HCT116 (cell line): ENCODE measurements around the gene CD82.

Experiments
- CBX3 ChIP-seq: IDR thresholded peaks from 2 replicates; pipeline ENCODE4 v1.6.1; 2012; ENCODE audit warnings: low read depth
- JUND ChIP-seq: IDR thresholded peaks from 2 replicates; pipeline ENCODE4 v1.6.1; 2012
- POLR2AphosphoS5 ChIP-seq: IDR thresholded peaks from 2 replicates; pipeline ENCODE4 v1.6.1; 2011; ENCODE audit warnings: mild to moderate bottlenecking, low read depth, low read length, moderate library complexity
- TCF7L2 ChIP-seq: IDR thresholded peaks from 2 replicates; pipeline ENCODE4 v1.7.0; 2011; ENCODE audit warnings: borderline replicate concordance, inconsistent platforms; ENCODE audit not compliant: insufficient read depth, insufficient read length; ENCODE audit errors: extremely low read depth
- TF ChIP-seq, protein P1 (sequence below), 3 experiments: fragments of 200-600 bp in 1 of 3; sonication (generic) in 1 of 3; IDR thresholded peaks in 2 of 3; conservative IDR thresholded peaks in 1 of 3; 2 replicates each; pipeline ENCODE4 v1.5.1; 2012 to 2017; ENCODE audit warnings: low read depth in 2 of 3, low read length in 2 of 3, antibody characterized with exemption in 1 of 3, borderline replicate concordance in 1 of 3, control low read depth in 1 of 3, mild to moderate bottlenecking in 1 of 3, mixed read lengths in 1 of 3, mixed run types in 1 of 3, moderate library complexity in 1 of 3; ENCODE audit not compliant: insufficient read depth in 1 of 3
- TF ChIP-seq, protein P2 (sequence below): IDR thresholded peaks from 2 replicates; pipeline ENCODE4 v1.6.1; 2012; ENCODE audit warnings: low read depth
- TF ChIP-seq, protein P3 (sequence below): IDR thresholded peaks from 2 replicates; pipeline ENCODE4 v1.6.1; 2011; ENCODE audit warnings: mild to moderate bottlenecking, low read length, moderate library complexity; ENCODE audit not compliant: insufficient replicate concordance; ENCODE audit errors: extremely low read depth

DNA sequence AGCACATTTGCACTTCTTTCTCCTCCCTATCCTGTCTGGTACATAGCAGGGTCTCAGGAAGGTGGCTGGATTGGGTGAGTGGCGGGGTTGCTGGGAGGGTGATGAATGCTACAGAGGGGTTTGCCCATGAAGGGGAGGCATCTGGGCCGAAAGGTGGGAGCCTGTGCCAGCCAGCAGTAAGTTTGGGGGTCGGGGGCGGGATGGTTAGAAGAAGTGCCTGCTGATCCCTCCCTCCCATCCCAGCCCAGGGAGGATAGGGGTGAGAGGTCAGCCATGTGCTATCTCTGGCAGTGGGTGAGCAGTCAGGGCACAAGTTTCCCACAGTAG is 2.8 kb downstream of the CD82 start:
- TF ChIP-seq, protein P1, sequence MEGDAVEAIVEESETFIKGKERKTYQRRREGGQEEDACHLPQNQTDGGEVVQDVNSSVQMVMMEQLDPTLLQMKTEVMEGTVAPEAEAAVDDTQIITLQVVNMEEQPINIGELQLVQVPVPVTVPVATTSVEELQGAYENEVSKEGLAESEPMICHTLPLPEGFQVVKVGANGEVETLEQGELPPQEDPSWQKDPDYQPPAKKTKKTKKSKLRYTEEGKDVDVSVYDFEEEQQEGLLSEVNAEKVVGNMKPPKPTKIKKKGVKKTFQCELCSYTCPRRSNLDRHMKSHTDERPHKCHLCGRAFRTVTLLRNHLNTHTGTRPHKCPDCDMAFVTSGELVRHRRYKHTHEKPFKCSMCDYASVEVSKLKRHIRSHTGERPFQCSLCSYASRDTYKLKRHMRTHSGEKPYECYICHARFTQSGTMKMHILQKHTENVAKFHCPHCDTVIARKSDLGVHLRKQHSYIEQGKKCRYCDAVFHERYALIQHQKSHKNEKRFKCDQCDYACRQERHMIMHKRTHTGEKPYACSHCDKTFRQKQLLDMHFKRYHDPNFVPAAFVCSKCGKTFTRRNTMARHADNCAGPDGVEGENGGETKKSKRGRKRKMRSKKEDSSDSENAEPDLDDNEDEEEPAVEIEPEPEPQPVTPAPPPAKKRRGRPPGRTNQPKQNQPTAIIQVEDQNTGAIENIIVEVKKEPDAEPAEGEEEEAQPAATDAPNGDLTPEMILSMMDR (IDR thresholded peaks at IDR 0.05 in 2 of 3, conservative IDR thresholded peaks at IDR 0.05 in 1 of 3; ENCODE audit: borderline replicate concordance in 1 of 3, insufficient read depth in 1 of 3, low read depth in 2 of 3, low read length in 2 of 3), result no peak
- TF ChIP-seq CBX3 (no peak), POLR2AphosphoS5 (no peak), TCF7L2 (no peak), JUND (no peak)
- TF ChIP-seq, protein P2, sequence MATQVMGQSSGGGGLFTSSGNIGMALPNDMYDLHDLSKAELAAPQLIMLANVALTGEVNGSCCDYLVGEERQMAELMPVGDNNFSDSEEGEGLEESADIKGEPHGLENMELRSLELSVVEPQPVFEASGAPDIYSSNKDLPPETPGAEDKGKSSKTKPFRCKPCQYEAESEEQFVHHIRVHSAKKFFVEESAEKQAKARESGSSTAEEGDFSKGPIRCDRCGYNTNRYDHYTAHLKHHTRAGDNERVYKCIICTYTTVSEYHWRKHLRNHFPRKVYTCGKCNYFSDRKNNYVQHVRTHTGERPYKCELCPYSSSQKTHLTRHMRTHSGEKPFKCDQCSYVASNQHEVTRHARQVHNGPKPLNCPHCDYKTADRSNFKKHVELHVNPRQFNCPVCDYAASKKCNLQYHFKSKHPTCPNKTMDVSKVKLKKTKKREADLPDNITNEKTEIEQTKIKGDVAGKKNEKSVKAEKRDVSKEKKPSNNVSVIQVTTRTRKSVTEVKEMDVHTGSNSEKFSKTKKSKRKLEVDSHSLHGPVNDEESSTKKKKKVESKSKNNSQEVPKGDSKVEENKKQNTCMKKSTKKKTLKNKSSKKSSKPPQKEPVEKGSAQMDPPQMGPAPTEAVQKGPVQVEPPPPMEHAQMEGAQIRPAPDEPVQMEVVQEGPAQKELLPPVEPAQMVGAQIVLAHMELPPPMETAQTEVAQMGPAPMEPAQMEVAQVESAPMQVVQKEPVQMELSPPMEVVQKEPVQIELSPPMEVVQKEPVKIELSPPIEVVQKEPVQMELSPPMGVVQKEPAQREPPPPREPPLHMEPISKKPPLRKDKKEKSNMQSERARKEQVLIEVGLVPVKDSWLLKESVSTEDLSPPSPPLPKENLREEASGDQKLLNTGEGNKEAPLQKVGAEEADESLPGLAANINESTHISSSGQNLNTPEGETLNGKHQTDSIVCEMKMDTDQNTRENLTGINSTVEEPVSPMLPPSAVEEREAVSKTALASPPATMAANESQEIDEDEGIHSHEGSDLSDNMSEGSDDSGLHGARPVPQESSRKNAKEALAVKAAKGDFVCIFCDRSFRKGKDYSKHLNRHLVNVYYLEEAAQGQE, result no peak
- TF ChIP-seq, protein P3, sequence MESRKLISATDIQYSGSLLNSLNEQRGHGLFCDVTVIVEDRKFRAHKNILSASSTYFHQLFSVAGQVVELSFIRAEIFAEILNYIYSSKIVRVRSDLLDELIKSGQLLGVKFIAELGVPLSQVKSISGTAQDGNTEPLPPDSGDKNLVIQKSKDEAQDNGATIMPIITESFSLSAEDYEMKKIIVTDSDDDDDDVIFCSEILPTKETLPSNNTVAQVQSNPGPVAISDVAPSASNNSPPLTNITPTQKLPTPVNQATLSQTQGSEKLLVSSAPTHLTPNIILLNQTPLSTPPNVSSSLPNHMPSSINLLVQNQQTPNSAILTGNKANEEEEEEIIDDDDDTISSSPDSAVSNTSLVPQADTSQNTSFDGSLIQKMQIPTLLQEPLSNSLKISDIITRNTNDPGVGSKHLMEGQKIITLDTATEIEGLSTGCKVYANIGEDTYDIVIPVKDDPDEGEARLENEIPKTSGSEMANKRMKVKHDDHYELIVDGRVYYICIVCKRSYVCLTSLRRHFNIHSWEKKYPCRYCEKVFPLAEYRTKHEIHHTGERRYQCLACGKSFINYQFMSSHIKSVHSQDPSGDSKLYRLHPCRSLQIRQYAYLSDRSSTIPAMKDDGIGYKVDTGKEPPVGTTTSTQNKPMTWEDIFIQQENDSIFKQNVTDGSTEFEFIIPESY, result no peak
